Neural cell (in vitro differentiated cells): Measurements from ENCODE around the gene OR4K2. TPM values are rescaled to one million over a fixed set of nuclear protein-coding genes. Genes with fewer than 3 reads are reported as not detected.

ENCODE experiments used
- H2AFZ ChIP-seq: fragments of 200-600, 300-800 bp; sonication (generic), shearing (Covaris generic); 2 replicates; pipeline ENCODE4 v1.6.0; 2014; ENCODE audit warnings: low read depth, mild to moderate bottlenecking, antibody characterized with exemption, low read length, moderate library complexity
- H3F3A ChIP-seq: fragments of 200-600 bp; shearing (Covaris generic); 2 replicates; pipeline ENCODE4 v1.6.1; 2016; ENCODE audit warnings: mild to moderate bottlenecking, moderate library complexity, mixed read lengths, antibody characterized with exemption, low read length; ENCODE audit not compliant: insufficient read depth, poor library complexity, severe bottlenecking
- H3K27ac ChIP-seq: fragments of 200-600, 300-800 bp; sonication (generic), shearing (Covaris generic); 2 replicates; pipeline ENCODE4 v1.5.1; 2014; ENCODE audit warnings: mild to moderate bottlenecking, low read length, moderate library complexity
- H3K27me3 ChIP-seq: fragments of 300-800, 200-600 bp; sonication (generic), shearing (Covaris generic); 2 replicates; pipeline ENCODE4 v1.6.0; 2014; ENCODE audit warnings: mild to moderate bottlenecking, low read depth, low read length, moderate library complexity; ENCODE audit not compliant: insufficient read depth
- H3K36me3 ChIP-seq: fragments of 300-800, 200-600 bp; sonication (generic), shearing (Covaris generic); 2 replicates; pipeline ENCODE4 v1.5.1; 2014; ENCODE audit warnings: mild to moderate bottlenecking, antibody characterized with exemption, low read length, moderate library complexity; ENCODE audit not compliant: insufficient read depth
- H3K4me2 ChIP-seq: fragments of 300-800, 200-600 bp; sonication (generic), shearing (Covaris generic); 2 replicates; pipeline ENCODE4 v1.6.0; 2014; ENCODE audit warnings: mild to moderate bottlenecking, low read length
- H3K4me3 ChIP-seq: fragments of 300-800, 200-600 bp; sonication (generic), shearing (Covaris generic); 2 replicates; pipeline ENCODE4 v1.5.1; 2014; ENCODE audit warnings: mild to moderate bottlenecking, low read length, moderate library complexity
- H3K79me2 ChIP-seq: fragments of 200-600 bp; shearing (Covaris generic); replicated peaks from 2 replicates; pipeline ENCODE4 v1.6.0; 2014; ENCODE audit warnings: mild to moderate bottlenecking, low read length, moderate library complexity; ENCODE audit not compliant: insufficient read depth
- H3K9ac ChIP-seq: fragments of 300-800, 200-600 bp; sonication (generic), shearing (Covaris generic); 2 replicates; pipeline ENCODE4 v1.6.1; 2016; ENCODE audit warnings: mild to moderate bottlenecking, low read length, mixed read lengths
- H3K9me2 ChIP-seq: fragments of 200-600 bp; shearing (Covaris generic); 2 replicates; pipeline ENCODE4 v1.6.1; 2016; ENCODE audit warnings: mild to moderate bottlenecking, low read length, mixed read lengths; ENCODE audit not compliant: insufficient read depth
- H3K9me3 ChIP-seq: fragments of 200-600, 300-800 bp; sonication (generic), shearing (Covaris generic); 2 replicates; pipeline ENCODE4 v1.6.1; 2016; ENCODE audit warnings: mild to moderate bottlenecking, mixed run types, low read length, moderate library complexity, mixed read lengths
- H4K20me1 ChIP-seq: fragments of 200-600 bp; shearing (Covaris generic); 2 replicates; pipeline ENCODE4 v1.6.1; 2016; ENCODE audit warnings: mild to moderate bottlenecking, mixed run types; ENCODE audit not compliant: insufficient read depth
- EP300 ChIP-seq: fragments of 450-650 bp; conservative IDR thresholded peaks from 2 replicates; pipeline ENCODE4 v1.6.1; 2014; ENCODE audit warnings: antibody characterized with exemption, mild to moderate bottlenecking, moderate library complexity; ENCODE audit not compliant: poor library complexity, severe bottlenecking
- EZH2 ChIP-seq: fragments of 200-600, 300-800 bp; shearing (Covaris generic), sonication (generic); IDR thresholded peaks from 2 replicates; pipeline ENCODE4 v1.6.1; 2014; ENCODE audit warnings: antibody characterized with exemption, low read length, borderline replicate concordance, mild to moderate bottlenecking; ENCODE audit not compliant: insufficient read depth, poor library complexity, severe bottlenecking
- MXI1 ChIP-seq: fragments of 450-650 bp; conservative IDR thresholded peaks from 2 replicates; pipeline ENCODE4 v1.6.1; 2014; ENCODE audit warnings: antibody characterized with exemption, mild to moderate bottlenecking; ENCODE audit not compliant: poor library complexity, severe bottlenecking
- POLR2AphosphoS5 ChIP-seq: IDR thresholded peaks from 2 replicates; pipeline ENCODE4 v1.6.1; 2012
- RAD21 ChIP-seq: fragments of 450-650 bp; conservative IDR thresholded peaks from 2 replicates; pipeline ENCODE4 v1.6.1; 2014; ENCODE audit warnings: antibody characterized with exemption, mild to moderate bottlenecking, moderate library complexity
- SMC3 ChIP-seq: fragments of 450-650 bp; conservative IDR thresholded peaks from 2 replicates; pipeline ENCODE4 v1.6.1; 2014; ENCODE audit warnings: antibody characterized with exemption, mild to moderate bottlenecking, moderate library complexity; ENCODE audit not compliant: poor library complexity
- TAF1 ChIP-seq: IDR thresholded peaks from 2 replicates; pipeline ENCODE4 v1.6.1; 2012; ENCODE audit warnings: low read depth
- polyA plus RNA-seq: library from polyadenylated mRNA; depleted of rRNA; stranded (reverse); fragments of >200 nt; gene quantifications from 2 replicates; pipeline ENCODE4 v1.2.3, GENCODE V29; 2014
- TF ChIP-seq, protein P1 (sequence below): fragments of 450-650 bp; IDR thresholded peaks from 2 replicates; pipeline ENCODE4 v1.5.1; 2014; ENCODE audit warnings: antibody characterized with exemption, mild to moderate bottlenecking, moderate library complexity; ENCODE audit not compliant: poor library complexity, severe bottlenecking
- TF ChIP-seq, protein P2 (sequence below): IDR thresholded peaks from 2 replicates; pipeline ENCODE4 v1.6.1; 2012; ENCODE audit warnings: borderline replicate concordance

Gene OR4K2
- polyA plus RNA-seq, 1 donor from 2014 or later, result not detected

DNA sequence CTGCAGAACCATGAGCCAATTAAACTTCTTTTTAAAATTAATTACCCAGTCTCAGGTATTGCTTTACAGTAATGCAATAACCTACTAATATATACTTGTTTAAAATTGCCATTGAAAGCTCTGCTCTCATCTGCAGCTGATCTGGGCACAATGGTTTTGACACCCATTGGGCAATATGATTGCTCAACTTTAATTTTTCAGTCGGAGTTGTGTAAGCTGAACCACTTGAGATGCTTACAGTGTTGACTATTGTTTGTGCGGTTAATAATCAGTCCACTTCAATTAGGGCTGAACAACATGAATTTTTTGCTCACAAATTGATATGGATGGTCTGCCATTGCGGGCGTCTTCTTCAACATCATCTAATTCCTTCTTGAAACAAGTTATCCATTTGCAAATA, 27.5 kb downstream of the OR4K2 start:
- Histone ChIP-seq H3K9me2 (no peaks in the 10 kb centered on the region), H3F3A (no peaks in the 10 kb centered on the region), H4K20me1 (no peaks in the 10 kb centered on the region), H3K79me2 (no peaks in the 10 kb centered on the region), H3K36me3 (no peaks in the 10 kb centered on the region), H3K9me3 (peaks cover 13% of the 10 kb centered on the region), H3K27me3 (no peaks in the 10 kb centered on the region), H3K9ac (no peak overlapping the region), H2AFZ (no peak overlapping the region), H3K4me2 (no peak overlapping the region), H3K4me3 (no peak overlapping the region), H3K27ac (no peak overlapping the region)
- TF ChIP-seq EP300 (no peak), SMC3 (no peak), EZH2 (no peak), RAD21 (no peak), POLR2AphosphoS5 (no peak), TAF1 (no peak), MXI1 (no peak)
- TF ChIP-seq, protein P1, sequence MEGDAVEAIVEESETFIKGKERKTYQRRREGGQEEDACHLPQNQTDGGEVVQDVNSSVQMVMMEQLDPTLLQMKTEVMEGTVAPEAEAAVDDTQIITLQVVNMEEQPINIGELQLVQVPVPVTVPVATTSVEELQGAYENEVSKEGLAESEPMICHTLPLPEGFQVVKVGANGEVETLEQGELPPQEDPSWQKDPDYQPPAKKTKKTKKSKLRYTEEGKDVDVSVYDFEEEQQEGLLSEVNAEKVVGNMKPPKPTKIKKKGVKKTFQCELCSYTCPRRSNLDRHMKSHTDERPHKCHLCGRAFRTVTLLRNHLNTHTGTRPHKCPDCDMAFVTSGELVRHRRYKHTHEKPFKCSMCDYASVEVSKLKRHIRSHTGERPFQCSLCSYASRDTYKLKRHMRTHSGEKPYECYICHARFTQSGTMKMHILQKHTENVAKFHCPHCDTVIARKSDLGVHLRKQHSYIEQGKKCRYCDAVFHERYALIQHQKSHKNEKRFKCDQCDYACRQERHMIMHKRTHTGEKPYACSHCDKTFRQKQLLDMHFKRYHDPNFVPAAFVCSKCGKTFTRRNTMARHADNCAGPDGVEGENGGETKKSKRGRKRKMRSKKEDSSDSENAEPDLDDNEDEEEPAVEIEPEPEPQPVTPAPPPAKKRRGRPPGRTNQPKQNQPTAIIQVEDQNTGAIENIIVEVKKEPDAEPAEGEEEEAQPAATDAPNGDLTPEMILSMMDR, result no peak
- TF ChIP-seq, protein P2, sequence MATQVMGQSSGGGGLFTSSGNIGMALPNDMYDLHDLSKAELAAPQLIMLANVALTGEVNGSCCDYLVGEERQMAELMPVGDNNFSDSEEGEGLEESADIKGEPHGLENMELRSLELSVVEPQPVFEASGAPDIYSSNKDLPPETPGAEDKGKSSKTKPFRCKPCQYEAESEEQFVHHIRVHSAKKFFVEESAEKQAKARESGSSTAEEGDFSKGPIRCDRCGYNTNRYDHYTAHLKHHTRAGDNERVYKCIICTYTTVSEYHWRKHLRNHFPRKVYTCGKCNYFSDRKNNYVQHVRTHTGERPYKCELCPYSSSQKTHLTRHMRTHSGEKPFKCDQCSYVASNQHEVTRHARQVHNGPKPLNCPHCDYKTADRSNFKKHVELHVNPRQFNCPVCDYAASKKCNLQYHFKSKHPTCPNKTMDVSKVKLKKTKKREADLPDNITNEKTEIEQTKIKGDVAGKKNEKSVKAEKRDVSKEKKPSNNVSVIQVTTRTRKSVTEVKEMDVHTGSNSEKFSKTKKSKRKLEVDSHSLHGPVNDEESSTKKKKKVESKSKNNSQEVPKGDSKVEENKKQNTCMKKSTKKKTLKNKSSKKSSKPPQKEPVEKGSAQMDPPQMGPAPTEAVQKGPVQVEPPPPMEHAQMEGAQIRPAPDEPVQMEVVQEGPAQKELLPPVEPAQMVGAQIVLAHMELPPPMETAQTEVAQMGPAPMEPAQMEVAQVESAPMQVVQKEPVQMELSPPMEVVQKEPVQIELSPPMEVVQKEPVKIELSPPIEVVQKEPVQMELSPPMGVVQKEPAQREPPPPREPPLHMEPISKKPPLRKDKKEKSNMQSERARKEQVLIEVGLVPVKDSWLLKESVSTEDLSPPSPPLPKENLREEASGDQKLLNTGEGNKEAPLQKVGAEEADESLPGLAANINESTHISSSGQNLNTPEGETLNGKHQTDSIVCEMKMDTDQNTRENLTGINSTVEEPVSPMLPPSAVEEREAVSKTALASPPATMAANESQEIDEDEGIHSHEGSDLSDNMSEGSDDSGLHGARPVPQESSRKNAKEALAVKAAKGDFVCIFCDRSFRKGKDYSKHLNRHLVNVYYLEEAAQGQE, result no peak

DNA sequence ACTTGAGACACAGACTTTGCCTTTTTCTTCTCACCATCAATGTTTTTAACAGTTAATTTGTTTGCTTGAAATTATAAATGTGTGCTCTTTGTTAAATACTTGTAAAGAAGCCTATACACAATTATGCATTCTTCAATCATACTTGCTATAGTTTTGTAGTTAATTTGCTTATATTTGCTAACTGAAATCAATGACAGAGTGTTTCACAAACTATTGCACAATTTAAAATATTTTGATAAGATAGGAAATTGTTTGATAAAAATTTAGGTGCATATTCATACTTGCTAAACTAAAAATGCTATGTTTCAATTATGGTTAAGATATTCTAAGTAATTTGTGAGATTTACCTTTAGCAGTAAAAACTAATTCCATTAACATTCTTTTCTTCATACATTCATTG, 31.7 kb downstream of the OR4K2 start:
- Histone ChIP-seq H3K9ac (no peak overlapping the region), H3K9me2 (no peaks in the 10 kb centered on the region), H3K79me2 (no peaks in the 10 kb centered on the region), H4K20me1 (no peaks in the 10 kb centered on the region), H3F3A (no peaks in the 10 kb centered on the region), H3K4me3 (no peak overlapping the region), H3K9me3 (peaks cover 11% of the 10 kb centered on the region), H2AFZ (no peak overlapping the region), H3K27ac (no peak overlapping the region), H3K36me3 (no peaks in the 10 kb centered on the region), H3K27me3 (no peaks in the 10 kb centered on the region), H3K4me2 (no peak overlapping the region)
- TF ChIP-seq RAD21 (no peak), MXI1 (no peak), EZH2 (no peak)
- TF ChIP-seq, protein P2, result no peak
